Measurements from ENCODE around the gene AFF4.

GRCh38 chr5:132865668-132866341 lies 97.6 kb downstream of the AFF4 start:
- TF ChIP-seq CTCF (conservative IDR thresholded peaks at IDR 0.05; ENCODE audit: low read length) (no peak), EZH2phosphoT487 (IDR thresholded peaks at IDR 0.05; ENCODE audit: borderline replicate concordance, low read depth, low read length) (no peak)

Measured in OCI-LY7 (cell line).